ENCODE measurements around the gene CASP10.
"Not testable (repeated sequence)": the region's sequence is repeated elsewhere in the genome, so short reads cannot be mapped to it uniquely, and the experiment has no call there.

The CASP10 gene

GRCh38 chr2:201156640-201157039, 26.3 kb upstream of the CASP10 start:
- DNase-seq, result no peak

DNA sequence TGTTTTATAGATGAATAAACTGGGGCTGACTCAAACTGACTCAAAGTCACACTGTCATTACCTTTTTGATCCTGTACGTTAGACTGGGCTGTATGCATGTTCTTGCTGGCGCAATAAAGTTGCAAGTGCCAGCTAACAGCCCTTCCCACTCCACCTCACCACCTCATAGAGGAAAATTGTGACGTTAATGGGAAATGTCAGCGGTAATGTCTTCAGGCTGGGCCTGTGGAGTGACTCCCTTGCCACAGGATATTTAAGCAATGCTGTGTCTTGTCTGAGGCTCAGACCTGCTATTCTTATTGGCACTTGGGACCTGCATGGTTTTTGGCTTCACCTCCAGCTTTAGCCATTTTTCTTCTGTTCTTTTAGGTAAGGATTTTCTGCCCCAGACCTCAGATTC, 25.2 kb upstream of the CASP10 start:
- no peak for DNase-seq

DNA sequence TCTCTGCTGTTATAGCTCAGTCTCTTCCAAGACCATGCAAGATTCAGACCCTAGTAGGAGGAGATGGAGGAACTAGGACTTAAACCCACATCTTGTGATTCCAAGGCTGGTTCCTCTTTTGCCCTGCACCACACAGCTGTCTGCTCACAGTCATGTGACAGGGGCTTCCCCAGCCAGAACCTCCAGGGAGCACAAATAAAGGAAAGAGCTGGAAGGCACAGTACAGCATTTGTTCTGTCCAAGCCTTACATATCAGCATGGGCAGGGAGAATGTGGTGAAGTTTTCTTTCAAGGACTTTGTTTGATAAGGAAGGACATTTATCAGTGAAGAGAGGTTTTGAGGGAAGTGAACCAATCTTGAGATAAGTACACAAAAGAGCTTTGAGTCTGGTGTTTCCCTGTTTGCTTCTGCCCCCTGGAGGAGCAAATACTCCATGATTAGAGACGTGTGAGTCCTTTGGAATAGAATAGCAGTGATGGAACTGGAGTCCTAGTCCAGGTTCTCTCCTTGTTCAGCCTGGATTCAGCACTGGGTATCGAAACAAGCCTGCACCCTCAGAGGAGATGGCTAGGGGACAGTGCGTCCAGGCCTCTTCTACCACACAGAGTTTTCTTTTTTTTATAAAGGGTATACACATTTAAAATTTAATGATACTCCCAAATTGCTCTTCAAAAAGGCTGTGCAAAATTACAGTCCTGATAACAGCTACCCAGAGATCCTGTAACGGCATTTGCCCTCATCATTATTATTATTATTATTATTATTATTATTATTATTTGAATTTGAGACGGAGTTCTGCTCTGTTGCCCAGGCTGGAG, 24.6 kb upstream of the CASP10 start:
- DNase-seq, result peak; percentile 17 to 41

DNA sequence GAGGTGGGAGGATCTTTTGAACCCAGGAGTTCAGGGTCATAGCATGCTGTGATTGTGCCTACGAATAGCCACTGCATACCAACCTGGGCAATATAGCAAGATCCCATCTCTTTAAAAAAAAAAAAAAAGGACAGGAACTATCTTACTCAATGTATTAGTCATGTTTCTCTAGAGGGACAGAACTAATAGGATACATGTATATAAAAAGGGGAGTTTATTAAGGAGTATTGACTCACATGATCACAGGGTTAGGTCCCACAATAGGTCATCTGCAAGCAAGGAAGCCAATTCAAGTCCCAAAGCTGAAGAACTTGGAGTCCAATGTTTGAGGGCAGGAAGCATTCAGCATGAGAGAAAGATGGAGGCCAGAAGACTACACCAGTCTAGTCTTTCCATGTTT, 18.8 kb upstream of the CASP10 start:
- no peak for DNase-seq

- DNase-seq, result no peak
These were observed 15.4 kb upstream of the CASP10 start for GRCh38 chr2:201167546-201167945.

DNA sequence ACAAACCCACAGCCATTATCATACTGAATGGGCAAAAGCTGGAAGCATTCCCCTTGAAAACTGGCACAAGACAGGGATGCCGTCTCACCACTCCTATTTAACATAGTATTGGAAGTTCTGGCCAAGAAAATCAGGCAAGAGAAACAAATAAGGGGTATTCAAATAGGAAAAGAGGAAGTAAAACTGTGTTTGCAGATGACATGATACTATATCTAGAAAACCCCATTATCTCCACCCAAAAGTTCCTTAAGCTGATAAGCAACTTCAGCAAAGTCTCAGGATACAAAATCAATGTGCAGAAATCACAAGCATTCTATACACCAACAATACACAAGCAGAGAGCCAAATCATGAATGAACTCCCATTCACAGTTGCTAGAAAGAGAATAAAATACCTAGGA, 14.4 kb upstream of the CASP10 start:
- DNase-seq, result not testable (repeated sequence)

GRCh38 chr2:201171259-201171814, 11.6 kb upstream of the CASP10 start:
- no peak for DNase-seq

DNA sequence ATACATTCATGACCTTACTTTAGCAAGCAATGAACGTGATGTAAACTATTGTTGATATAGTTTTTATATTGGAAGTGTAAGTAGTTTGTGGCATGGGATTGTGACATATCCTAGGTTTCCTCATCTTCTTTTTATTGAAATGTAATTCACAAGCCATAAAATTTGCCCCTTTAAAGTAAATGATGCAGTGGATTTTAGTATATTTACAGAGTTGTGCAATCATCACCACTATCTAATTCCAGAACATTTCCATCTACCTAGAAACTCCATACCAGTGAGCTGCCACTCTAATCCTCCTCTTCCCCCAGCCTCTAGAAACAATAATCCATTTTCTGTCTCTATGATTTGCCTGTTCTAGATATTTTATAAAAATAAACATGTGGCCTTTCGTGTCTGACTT, 10.7 kb upstream of the CASP10 start:
- no peak for DNase-seq

GRCh38 chr2:201174687-201175086, 8.3 kb upstream of the CASP10 start:
- DNase-seq, result no peak

DNA sequence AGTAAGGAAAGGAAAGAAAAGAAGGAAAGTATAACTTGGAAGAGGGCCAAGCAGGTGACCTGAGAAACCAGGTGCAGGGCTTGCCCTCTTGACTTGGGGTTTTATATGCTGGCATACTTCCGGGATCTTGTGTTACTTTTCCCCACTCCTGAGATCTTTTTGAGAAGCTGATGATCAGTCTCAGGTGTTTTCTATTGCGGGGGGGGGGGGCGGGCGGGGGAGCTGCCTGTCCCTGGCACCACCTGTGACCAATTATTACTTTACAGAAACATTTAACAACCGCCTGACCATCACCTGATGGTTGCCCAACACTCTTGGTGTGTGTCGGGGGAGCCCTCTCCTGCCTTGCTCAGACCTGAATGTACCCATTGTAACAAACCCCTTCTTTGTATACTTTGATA, 6.9 kb upstream of the CASP10 start:
- no peak for DNase-seq

DNA sequence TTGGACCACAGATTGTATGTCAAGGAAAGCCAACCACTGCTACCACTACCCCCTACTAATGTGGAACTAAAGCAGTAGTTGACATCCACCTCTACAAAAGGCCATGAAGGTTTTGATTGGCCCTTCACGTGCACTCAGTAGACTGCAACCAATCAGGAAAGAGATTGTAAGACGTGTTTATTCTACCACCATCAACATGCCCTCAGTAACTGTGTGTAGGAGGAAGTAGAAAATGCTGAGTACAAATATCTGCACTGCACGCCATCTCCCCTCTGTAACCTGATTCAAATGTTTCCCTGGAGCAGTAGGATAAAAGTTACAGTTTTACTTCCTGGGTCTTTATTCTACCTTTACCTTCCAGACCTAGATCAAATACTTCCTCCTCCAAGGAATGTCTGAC, 2.9 kb upstream of the CASP10 start:
- DNase-seq, result no peak

DNA sequence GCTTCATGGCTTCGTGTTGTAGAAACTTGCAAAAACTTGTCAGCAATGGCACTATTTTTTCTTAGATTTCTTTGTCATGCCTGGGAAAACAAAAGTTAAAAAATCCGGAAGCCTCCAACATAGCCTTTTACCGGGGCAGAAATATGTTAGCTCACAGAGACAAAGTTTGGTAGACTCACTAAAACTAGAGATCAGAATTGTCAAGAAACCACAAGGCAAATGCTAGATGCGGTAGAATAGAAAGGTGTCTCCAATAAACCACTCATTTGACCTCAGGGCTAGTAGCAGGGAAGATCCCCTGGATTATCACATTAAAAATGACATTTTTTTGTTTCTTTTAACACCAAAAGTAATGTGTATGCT, 405 bp downstream of the CASP10 start:
- no peak for DNase-seq

DNA sequence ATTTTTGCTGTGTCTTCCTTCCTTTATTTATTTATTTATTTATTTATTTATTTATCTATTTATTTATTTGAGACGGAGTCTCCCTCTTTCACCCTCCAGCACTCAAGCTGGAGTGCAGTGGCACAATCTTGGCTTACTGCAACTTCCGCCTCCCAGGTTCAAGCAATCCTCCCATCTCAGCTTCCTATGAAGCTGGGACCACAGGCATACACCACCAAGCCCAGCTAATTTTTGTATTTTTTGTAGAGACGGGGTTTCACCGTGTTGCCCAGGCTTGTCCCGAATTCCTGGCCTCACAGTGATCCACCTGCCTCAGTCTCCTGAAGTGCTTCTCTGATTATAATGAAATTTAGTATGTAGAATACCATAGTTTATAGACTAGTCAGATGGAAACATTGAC, 894 bp downstream of the CASP10 start:
- DNase-seq, result not testable (repeated sequence)

DNA sequence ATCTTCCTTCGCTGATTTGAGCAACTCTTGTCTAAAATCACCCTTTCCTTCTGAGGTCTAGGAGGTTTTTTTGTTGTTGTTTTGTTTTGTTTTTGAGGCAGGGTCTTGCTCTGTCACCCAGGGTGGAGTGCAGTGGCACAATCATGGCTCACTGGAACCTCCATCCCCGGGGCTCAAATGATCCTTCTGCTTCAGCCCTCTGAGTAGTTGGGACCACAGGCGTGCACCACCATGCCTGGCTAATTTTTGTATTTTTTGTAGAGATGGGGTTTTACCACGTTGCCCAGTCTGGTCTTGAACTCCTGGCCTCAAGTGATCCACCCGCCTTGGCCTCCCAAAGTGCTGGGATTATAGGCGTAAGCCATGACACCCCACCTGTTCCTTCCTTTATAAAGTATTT, 1.3 kb downstream of the CASP10 start:
- not testable (repeated sequence) for DNase-seq

DNA sequence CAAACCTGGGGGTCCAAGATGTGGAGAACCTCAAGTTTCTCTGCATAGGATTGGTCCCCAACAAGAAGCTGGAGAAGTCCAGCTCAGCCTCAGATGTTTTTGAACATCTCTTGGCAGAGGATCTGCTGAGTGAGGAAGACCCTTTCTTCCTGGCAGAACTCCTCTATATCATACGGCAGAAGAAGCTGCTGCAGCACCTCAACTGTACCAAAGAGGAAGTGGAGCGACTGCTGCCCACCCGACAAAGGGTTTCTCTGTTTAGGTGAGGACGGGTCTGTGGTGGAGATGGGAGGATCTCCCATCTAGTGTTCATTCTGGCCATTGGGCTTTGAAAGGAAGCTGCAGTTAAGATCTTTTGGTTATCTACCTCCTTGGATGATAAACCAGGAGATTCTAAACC, 2.9 kb downstream of the CASP10 start:
- DNase-seq, result no peak

DNA sequence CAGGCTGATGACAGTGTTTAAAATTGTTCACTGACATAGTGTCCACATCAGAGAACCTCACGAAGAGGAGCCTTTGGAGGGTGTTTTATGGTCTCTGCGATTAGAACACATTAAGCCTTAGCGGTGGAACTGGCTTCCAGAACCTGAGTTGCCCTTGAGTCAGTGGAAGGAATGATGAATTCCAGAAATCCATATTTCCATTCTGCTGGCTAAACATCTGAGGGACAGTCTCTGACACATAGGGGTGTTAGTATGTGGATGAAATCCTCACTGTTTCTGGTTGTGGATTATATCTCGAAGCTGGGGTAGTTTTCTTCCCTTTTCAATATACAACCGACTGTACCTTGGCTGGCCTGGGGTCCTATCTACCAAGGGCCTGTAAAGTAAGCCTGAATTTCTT, 4.0 kb downstream of the CASP10 start:
- no peak for DNase-seq

DNA sequence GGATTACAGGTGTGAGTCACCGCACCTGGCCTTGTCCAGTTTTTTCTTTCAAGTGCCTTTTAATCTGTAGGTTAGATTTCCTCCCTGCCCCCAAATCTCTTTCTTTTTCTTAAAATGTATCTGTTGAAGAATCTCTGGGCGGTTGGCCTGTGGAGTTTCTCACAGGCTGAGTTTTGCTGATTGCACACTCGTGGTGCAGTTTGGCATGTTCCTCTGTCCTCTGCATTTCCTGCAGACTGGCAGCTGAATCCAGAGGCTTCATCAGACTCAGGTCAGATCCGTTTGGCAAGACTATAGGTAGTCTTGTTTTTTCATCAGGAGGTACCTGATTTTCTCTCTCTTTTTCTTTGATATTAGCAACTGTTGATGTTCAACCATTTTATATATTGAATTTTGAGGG, 5.5 kb downstream of the CASP10 start:
- no peak for DNase-seq

- no peak for DNase-seq
These were observed 8.4 kb downstream of the CASP10 start for GRCh38 chr2:201191132-201191875.

GRCh38 chr2:201194097-201194496, 11.2 kb downstream of the CASP10 start:
- no peak for DNase-seq

GRCh38 chr2:201195331-201195730, 12.4 kb downstream of the CASP10 start:
- DNase-seq, result no peak

DNA sequence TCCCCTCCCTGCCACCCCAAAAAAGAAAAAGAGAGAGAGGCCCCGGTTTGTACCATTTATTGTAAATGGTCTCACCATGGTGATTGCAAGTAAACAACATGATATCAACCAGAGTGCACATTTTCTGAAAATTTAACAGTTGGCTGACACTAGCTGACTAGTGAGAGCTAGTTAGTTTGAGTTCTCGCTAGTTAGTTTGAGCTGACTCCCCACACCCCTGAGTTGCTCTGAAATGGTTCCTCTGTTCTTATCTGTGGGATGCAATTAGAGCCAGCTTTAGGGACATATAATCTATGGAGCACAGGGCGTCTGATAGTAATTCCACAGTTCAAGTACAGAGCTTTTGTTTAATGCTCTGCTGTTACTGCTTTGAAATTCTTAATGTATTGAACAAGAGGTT, 13.1 kb downstream of the CASP10 start:
- no peak for DNase-seq

DNA sequence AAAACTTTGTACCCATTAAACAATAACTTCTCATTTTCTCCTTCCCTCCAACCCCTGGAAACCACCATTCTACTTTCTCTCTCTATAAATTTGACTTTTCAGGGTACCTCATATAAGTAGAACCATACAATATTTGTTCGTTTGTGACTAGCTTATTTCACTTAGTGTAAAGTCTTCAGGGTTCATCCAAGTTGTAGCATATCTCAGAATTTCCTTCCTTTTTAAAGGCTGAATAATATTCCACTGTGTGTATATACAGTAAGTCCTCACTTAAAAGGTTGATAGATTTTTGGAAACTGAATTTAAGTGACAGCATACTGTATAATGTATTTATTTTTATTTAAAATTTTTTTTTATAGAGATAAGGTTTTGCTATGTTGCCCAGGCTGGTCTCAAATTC, 13.9 kb downstream of the CASP10 start:
- no peak for DNase-seq

GRCh38 chr2:201197781-201198180, 14.8 kb downstream of the CASP10 start:
- no peak for DNase-seq

- DNase-seq, result no peak
These were observed 16.9 kb downstream of the CASP10 start for GRCh38 chr2:201199847-201200246.
